CD4-positive, alpha-beta T cell treated with Interleukin-10 for 1 hour (primary cell): ENCODE results near the gene HLA-DMB.
A peak's percentile ranks its signal among the peaks of the same experiment; 100 is the strongest.
"Not testable (repeated sequence)": the region's sequence is repeated elsewhere in the genome, so short reads cannot be mapped to it uniquely, and the experiment has no call there.

ENCODE experiments used
- DNase-seq: peaks from one replicate; pipeline ENCODE4 v3.0.0-alpha.2; 2020

Gene HLA-DMB

DNA sequence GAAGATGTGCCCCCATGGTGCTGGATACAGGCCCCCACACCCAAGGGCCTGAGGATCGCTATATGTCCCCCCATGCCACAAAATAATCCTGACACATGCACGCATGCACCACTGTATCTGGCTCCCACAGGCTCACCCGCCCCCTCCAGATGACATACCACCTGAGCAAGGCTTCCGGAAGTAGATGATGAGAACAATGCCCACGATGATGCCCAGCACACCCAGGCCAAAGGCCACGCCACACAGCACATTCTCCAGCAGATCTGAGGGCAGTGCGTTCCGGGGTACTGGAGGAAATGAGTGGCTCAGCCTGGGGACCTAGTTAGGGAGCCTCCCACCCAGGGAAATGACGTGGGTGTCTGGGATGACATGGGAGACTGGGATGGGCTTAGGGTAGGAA is 8.3 kb upstream of the HLA-DMB start:
- no peak for DNase-seq

DNA sequence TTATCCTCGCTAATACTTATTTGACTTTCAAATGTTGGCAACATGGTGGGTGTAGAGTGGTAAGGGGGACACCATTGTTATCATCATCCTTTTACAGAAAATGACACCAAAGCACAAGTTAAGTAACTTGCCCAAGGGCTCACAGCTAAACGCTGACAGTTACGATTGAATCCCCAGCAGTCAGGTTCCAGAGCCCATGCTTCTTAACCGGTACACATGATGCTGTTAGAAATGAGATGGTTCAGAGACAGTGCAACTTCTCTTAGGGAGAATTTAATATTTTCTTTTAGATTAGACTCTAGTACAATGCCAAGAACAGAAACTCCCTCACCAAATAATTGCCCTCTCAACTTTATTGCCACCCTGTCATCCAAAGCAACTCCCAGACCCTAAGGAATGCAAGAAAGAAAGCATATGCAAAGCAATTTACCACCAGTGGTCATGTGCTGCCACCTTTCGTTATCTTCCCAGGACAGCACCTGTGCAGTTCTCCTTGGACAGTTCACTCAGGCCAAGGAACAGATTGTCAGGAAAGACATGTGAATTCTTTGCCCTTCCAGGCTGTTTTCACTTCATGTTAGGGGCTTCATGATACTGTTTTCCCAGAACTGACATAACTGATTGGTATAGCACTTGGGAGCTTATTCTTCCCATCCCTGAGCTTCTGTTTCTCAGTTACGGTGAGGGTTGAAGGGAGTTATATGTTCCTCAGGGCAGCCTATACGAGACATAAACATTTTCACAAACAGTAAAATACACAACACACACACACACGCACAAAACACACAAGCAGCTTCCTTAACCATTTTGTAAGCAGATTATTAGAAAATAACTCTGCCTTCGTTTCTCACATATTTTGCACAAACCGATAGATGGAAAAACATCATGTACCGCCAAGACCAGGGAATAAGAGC is 7.0 kb upstream of the HLA-DMB start:
- DNase-seq: peak; percentile 63

DNA sequence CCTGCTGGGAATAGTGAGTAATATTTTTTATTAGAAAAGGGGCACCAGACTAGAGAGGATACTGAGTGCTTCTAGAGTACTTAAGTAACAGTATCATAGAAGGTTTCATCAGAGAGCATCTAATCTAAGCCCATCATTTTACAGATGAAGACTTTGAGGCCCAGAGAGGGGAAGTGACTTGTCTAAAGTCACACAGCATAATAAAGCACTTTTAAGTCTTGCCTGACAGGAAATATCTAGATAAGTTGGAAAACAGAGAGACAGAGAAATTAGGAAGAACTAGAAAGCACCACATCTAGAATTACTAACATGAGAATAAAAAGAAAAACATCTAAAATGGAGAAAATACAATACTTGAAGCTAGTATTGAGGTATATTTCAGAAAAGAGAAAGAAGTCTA is 6.1 kb upstream of the HLA-DMB start:
- no peak for DNase-seq

DNA sequence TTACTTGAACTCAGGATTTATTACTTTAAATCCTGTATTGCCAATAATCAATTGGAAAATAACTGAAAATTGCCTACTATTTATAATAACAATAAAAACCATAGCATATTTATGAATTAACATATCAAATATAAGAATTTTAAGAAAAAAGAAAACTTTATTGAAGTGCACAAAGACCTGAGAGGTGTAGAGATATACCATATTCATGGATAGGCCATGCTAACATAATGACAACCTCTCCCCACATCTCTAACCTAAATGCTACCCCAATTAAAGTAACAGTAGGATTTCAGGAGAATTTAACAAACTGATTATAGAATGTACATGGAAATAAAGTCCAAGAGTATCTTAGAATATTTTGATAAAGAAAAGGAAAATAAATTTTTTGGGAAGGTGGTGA is 5.1 kb upstream of the HLA-DMB start:
- DNase-seq: no peak

DNA sequence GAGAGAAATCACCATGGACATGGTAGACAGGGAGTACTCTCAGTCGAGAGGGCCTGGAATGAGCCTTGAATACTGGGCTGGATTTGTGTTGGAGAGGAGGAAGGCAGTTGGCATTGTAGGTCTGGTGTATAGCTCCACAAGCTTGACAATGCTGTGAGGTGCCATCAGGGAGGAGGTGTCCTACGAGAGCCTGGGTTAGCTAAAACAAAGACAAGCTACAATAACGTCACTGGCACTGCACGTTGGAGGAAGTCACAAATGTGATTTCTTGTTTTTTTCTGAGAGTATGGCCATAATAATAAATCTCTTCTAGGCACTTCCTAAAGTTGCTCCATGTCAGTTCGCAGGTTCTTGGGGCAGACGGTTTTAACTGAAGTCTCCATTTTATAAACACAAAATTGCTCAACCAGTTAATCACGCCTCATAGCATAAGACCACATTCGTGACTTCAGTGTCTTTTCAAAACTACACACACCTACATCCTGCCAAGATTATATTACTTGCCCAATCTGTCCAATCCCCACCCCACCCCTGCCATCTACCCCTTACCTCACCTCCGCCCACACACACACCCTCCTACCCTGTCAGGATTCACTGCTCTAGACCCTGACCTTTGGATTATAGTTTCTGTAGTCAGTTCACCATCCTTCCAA is 4.4 kb upstream of the HLA-DMB start:
- peak; percentile 35 for DNase-seq

DNA sequence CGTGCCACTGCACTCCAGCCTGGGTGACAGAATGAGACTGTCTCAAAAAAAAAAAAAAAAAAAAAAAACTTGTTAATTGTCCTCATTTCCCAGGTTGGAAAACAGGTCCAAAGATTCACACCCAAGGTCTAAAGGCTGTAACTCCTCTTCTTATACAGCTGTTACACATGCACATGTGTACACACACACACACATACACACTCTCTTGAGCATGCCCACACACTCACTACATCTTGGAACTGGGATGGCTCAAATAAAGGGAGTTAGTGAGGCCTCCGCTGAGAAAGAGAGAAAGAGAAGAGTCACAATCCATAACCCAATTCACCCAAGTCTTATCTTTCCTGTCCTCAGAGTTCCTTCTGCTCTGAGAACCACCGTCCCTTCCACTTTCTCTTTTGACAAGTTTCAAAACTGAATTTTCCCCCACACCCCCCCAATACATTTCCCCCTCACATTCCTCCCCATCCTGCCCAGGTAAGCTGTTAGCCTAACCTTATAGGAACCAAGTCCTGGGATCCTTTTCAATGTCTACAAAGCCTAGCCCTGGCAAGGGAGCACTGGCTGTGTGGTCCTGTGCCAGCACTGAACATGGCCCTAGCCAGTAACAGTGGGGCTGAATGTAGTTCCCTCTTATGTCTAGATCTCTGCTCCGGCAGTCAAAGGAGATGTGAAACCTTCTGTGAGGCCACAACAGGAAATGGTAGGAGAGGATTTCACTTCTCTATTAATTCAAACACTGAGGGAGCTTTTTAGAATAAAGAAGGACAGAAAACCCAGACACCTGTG is 3.2 kb upstream of the HLA-DMB start:
- DNase-seq: peak; percentile 58

DNA sequence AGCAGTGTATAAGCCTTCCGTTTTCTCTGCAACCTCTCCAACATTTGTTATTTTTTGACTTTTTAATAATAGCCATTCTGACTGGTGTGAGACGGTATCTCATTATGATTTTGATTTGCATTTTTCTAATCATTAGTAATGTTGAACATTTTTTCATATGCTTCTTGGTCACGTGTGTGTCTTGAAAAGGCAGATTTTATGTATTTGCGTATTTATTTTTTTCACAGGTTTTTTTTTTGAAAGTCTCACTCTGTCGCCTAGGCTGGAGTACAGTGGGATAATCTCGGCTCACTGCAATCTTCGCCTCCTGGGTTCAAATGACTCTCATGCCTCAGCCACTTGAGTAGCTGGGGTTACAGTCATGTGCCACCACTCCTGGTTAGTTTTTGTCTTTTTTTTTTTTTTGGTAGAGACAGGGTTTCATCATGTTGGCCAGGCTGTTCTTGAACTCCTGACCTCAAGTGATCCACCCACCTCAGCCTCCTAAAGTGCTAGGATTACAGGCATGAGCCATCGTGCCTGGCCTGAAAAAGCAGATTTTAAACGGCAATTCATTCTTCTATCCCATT is 1.8 kb upstream of the HLA-DMB start:
- not testable (repeated sequence) for DNase-seq

DNA sequence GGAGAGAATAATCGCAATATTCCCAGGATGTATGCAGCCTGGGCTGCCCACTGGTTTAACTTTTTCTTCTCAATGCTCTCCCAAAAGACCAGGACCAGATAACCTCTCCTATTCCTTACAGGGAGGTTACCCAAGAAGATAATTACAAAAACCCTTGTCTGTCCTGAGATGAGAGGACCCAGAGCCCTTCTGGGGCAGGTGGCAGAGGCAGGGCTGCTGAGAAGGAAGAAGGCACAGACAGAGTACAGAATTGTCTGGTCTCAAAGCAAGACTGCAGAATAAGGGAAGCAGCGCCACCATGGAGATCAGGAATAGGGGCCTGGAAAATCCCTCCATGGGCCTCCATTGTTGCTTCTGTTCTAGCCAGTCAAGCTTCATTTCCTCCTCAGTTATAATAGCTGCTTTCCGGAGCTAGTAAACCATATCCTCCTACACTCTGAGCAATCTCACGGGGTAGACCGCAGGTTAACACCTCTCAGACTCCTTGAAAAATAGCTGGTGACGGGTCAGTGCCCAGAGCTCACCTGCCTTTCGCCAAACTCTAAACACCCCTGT is 463 bp upstream of the HLA-DMB start:
- DNase-seq: peak; percentile 70

DNA sequence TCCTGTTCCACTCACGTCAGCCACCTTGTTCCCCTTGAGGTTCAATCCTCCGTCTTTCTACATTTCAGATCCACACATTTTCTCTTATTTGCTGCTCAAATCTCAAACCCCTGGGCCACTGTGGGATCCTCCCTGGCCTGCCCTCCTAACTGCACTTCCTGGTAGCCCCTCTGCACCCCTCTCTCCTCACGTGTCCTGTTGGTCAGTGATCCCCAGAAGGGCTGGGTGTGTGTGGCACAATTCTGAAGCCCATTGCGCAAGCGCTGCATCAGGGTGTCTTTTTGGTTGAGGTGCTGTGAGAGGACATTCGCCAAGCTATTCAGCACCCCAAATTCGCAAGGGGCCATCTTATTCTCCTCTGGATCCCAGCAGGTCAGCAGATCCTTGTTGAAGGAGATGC is 2.3 kb downstream of the HLA-DMB start:
- no peak for DNase-seq

DNA sequence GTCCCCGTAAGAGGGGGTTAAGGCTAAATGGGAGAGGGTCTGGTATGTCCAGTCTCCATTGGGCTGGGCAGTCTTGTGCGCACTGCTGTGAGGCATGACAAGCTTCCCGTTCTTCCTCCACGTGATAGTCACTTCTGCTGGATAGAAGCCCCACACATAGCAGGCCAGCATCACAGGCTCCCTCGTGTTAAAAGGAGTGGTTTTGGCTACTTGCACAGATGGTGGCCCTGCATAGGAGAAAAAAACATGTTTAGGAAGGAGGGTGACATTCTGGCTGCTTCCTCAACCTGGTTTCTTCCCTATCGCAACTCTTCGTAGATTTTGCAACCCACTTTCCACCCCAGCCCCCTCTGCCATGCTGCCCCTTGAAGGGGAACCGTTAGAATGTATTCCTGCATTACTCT is 3.6 kb downstream of the HLA-DMB start:
- DNase-seq: no peak

DNA sequence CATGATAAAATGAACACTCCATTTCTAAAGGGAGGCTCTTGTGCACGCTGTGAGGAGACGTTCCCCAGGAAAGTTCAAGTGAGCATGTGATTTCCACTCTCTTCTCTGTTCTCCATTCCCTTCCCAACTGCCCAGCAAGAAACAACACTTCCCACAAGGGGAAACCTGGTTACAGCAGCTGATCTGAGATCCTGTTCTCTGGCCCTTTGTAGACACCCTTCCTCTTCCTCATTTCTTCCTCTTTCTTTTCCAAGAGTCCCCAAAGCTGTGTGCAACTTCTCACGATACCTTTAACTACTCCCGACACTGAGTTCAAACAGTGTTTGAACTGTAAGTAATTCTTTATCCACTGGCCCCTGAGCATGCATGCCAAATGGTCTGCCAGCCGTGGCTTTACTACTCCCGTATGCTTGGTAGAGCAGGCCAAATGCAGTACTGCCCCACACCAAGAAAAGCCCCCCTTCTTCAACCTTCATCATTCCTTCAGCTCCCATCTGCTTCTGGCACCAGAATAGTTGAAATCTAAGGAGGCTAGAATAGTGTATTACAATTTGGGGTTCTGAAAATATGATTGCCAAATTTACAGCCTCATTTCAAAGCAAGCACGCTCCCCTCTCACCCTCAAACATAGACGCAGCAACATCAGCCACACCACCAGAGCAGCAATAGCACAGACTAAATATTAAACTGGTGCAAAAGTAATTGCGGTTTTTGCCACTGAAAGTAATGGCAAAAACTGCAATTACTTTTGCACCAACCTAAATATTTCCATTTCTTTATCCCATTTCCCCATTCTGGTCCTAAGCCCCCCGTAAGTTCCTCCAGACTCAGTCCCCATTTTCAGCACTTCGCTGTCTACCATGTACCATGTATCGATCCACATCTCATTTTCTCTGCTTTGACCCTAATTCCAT is 4.3 kb downstream of the HLA-DMB start:
- no peak for DNase-seq

DNA sequence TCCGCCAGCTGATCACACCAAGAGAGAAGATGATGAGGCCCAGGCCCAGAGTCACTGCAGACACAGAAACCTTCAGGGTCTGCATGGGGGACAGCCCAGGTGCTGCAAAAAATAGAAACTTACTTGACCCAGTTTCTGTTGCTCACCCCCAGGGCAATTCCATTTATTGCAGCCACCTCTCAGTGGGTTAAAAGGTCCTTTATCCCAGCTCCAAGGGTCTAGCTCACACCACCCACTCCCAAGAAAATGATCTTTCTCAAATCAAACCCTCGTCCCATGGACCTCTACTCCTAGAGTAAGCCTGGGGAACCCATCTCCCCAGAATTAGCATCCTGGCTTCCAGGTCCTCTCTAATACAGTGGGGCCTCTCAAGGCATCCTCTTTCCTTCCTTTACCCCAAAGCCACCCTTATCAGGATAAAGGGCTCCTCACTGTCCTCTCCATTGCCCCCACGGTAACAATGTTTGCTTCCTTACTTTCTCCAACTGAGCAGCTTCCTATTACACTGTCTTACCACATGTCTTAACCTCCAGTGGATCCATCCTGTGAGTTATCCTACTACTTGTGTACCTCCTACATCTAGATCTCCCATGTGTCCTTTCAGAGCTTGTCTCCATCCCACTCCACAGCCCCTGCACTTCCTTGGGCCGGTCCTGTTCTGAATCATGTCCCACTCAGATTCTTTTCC is 5.1 kb downstream of the HLA-DMB start:
- DNase-seq: no peak

DNA sequence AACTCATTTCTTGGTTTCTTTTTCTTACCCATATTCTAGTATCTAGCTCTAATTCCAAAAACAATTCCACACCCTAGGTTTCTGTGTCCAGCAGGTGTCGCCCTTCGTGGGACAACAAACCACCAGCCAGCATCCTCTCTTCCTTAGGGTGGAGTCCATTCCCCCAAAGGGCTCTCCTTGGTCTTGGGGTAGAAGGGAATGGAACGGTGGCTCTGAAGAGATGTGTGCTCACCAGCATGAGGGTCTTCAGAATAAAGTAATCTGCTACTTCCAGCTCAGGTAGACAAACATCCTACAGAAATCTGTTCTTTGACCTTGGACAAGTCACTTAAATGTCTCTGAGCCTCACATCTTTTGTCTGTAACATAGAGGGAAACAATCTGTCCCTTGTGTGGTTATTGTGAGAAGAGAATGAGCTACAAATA is 7.2 kb downstream of the HLA-DMB start:
- DNase-seq: peak; percentile 82

DNA sequence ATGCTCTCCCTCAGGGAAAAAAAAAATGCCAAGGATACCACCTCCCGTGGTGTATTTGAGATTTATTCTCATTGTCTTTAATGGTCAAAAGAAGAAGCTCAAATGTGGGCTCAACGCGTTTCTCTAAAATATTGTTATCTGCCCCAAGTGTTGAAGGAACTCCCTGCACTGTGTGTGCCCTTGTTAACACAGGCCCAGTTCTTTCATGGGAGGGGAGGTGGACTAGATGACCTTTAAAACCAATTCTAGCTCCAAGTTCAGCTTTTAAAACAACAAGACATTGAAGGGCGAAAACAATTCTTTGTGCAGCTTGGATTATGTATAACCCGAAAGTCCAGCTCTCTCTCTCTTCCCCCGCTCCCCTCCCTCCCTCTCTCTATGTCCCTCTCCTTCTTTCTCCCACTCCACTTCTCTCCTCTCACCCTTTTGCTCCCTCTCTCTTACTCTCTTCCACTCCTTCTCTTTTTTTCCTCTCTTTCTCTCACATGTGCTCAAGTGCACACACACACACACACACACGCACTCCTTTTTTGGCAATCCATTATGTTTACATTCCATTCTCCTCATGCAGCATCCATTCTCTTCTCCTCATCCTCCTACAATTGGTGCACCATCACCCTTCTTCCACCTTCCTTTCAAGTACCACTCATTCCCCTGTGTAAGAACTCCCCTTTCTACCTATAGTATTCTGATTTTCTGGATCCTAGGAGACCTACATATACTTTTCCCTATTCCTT is 8.5 kb downstream of the HLA-DMB start:
- DNase-seq: no peak

DNA sequence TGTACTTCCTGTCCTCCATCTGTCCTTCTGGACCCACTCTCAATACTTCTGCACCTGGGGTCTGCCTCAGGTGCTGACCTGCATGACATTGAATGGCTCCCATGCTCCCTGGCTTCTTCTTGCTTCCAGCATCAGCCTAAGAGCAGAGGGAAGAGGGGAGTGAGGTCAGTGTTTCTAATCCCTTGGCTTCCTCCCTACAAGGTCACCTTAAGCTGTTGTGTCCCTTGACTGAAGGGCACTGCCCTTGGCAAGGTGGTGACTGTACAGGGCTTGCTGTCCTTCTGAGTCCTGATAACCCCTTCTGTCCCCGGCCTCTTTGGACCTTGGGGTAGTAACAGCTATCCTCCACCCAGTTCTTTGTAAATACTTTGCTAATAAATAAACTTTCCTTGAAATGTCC is 9.6 kb downstream of the HLA-DMB start:
- DNase-seq: no peak

DNA sequence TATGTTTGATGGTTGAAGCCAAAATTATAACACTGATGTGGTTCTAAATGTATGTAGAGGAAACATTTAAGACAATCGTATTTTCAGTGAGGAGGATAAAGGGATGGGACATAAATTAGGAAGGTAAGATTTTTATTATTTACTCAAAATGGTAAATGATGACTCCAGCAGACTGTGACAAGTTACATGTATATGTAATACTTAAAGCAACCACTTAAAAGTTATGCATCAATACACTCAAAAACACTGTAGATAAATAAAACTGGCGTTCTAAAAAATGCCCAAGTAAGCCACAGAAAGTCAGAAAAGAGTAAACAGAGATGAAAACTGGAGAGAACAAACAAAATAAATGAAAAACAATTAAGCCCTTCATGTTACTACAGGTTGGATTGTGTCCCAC is 18.7 kb downstream of the HLA-DMB start:
- DNase-seq: no peak

DNA sequence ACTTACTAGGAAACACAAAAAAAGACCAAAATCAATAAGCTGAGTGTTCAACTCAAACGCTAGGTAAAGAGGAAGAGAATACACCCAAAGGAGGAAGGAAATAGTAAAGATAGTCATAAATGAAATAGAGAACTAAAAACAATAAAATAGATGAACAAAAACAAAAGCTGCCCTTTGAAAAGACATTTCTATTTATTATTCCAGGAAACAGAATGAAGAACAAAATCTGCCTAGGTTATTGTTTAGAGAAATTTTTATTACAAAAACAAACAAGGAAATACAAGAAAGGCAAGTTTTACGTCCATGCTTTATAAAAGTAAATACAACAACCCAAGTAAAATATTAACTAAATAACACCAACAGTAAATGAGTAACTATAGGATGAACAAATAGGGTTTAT is 20.1 kb downstream of the HLA-DMB start:
- DNase-seq: no peak

DNA sequence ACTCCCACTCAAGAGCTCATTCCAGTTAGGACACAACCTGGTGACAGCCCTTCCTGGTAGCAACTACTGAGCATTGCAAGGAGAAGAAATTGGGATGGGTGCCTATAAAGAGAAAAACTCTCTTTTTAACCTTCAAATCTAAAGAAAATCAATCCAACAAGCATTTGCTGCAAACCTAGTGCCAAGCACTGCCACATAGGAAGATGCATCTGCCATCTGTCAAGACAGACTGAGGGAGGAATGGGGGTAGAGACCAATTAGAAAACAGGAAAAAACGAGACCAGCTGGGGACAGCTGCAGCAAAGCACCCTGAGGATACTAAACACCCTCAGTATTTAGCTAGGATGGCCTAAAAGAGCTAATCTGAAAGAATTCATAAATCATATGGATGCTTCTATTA is 27.9 kb downstream of the HLA-DMB start:
- no peak for DNase-seq

DNA sequence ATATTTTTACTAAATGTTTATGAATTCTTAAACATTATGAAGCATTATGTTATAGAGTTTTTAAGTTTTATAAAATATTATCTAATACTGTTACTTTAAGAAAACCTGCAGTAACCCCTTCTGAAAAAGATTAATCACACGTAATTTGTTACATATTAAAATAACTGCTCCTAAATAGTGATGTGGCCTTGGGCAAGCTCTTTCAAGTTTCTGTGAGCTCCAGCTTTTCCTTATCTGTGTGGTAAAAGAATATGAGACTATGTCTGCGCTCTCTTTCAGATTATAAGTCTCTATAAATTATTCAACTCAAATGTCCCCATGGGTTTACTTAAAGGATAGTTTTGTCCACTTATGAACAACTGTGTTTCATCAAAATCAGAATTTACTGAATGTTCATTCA is 31.9 kb downstream of the HLA-DMB start:
- no peak for DNase-seq

DNA sequence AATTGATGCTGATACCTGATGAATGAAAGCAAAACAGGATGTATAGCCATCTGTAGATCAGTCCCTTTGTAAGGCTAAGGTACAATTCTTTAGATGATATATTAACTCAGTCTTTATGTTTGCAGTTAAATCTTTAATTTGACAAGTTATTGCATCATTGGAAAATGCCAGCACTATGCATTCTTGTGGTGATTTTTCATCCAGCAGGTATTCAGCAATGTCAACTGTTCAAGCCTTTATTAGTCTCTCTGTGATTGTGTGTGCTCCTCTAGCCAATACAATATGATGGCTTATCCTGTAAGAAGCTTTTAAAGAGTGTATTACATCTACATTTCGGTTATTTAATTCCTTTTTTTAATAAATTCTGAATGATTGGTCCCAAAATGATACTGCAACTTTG is 34.3 kb downstream of the HLA-DMB start:
- no peak for DNase-seq
